Upper lobe of left lung (tissue), 6 donors: ENCODE measurements around the gene ADO. TPM values are rescaled to one million over a fixed set of nuclear protein-coding genes. Genes with fewer than 3 reads are reported as not detected.

Source experiments
- ATAC-seq, 2 donors: fragments of 200-7000 bp; cut with Tn5 transposase; one replicate each; pipeline ENCODE4 v1.9.1; 2022; ENCODE audit warnings: mild to moderate bottlenecking in 2 of 2, moderate library complexity in 2 of 2; ENCODE audit not compliant: low FRiP score in 2 of 2
- DNase-seq, 2 donors: peaks; one replicate each; pipeline ENCODE4 v3.0.0-alpha.2; 2019 to 2020
- H3K27ac ChIP-seq, 4 donors: fragments of 200-600 bp; sonication (generic); one replicate each; pipeline ENCODE4 v1.5.1; 2016 to 2019
- H3K27me3 ChIP-seq, 4 donors: fragments of 200-600 bp; sonication (generic); one replicate each; pipeline ENCODE4 v1.5.1; 2017 to 2019
- H3K36me3 ChIP-seq, 4 donors: fragments of 200-600 bp; sonication (generic); one replicate each; pipeline ENCODE4 v1.5.1; 2016 to 2019
- H3K4me1 ChIP-seq, 4 donors: fragments of 200-600 bp; sonication (generic); one replicate each; pipeline ENCODE4 v1.5.1; 2018 to 2019
- H3K4me3 ChIP-seq, 4 donors: fragments of 200-600 bp; sonication (generic); one replicate each; pipeline ENCODE4 v1.5.1; 2017 to 2019; ENCODE audit warnings: mild to moderate bottlenecking in 2 of 4, moderate library complexity in 1 of 4
- H3K9me3 ChIP-seq, 4 donors: fragments of 200-600 bp; sonication (generic); one replicate each; pipeline ENCODE4 v1.5.1; 2018 to 2019
- CTCF ChIP-seq, 6 experiments: fragments of 450-650 bp in 4 of 6; fragments of 200-600 bp in 2 of 6; sonication (generic) in 2 of 6; IDR thresholded peaks; one replicate each; pipeline ENCODE4 v1.5.1; 2016 to 2019; ENCODE audit warnings: antibody characterized with exemption in 6 of 6
- POLR2AphosphoS5 ChIP-seq, 2 donors: sonication (generic); formaldehyde crosslinking; IDR thresholded peaks; one replicate each; pipeline ENCODE4 v1.5.1; 2017; ENCODE audit warnings: antibody characterized with exemption in 2 of 2
- WGBS, 2 donors: methylation state at CpG; one replicate each; pipeline ENCODE4 v1.1.5; 2017 to 2018; 5-methylcytosine and 5-hydroxymethylcytosine counted together
- total RNA-seq, 6 donors: library from RNA; depleted of rRNA in 4 of 6; stranded (reverse); fragments of >200 nt in 4 of 6; gene quantifications; one replicate each; pipeline versions ENCODE4 v1.1.0 to v1.2.1, GENCODE V29; 2016 to 2021
- donor health status: DM: no; HTN: no; CAD: no; lungs with moderate emphysema.
- donor health status: DM: no; HTN: yes; CAD: no; lungs with severe emphysema.

ADO gene
- total RNA-seq, 6 donors from 2014 or later, result 7.3 to 27.5 (median 19.2) TPM

DNA sequence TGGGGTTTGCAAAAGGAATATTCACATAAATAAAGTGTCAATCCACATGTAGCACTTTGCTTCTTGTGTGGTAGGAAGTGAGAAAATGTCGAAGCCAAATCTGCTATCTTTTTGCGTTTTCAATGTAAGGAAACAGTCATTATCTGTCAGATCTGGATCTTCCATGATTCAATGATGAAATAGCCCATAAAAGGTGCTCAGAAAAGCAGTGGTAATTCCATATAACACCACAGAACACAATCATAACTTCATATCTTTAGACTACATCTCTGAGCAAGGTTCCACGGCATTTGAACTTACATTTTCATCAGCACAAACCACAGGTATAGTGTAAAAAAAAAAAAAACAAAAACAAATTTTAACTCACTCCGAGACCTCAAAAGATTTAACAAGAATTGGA lies 51.5 kb downstream of the ADO start:
- H3K27me3 ChIP-seq, result no peaks in the 10 kb centered on the region
- H3K27ac ChIP-seq, result no peak overlapping the region
- no peak overlapping the region for H3K4me3 ChIP-seq
- ATAC-seq (no peak), DNase-seq (no peak)
- H3K9me3 ChIP-seq, result no peaks in the 10 kb centered on the region
- H3K4me1 ChIP-seq, result peaks cover 0 to 28% (median 4%) of the 10 kb centered on the region in 4 donors
- no peaks in the 10 kb centered on the region for H3K36me3 ChIP-seq
- no peak for TF ChIP-seq POLR2AphosphoS5 (IDR thresholded peaks at IDR 0.05)
- TF ChIP-seq CTCF (IDR thresholded peaks at IDR 0.05), result no peak
- 73 to 82% methylated on average over 4 of the region's 4 CpGs for WGBS, 2 donors

Other genes starting within 250 kb of the ADO start
- gene EGR2, start 11.6 kb downstream of the ADO start, total RNA-seq, result 10 to 100 TPM in 2 of 6 donors, 1 to 10 TPM in 4; 3.5 to 50.9 (median 7.0) TPM